ENCODE measurements around the gene IMPG1.
"Not testable (repeated sequence)": the region's sequence is repeated elsewhere in the genome, so short reads cannot be mapped to it uniquely, and the experiment has no call there.

The IMPG1 gene

DNA sequence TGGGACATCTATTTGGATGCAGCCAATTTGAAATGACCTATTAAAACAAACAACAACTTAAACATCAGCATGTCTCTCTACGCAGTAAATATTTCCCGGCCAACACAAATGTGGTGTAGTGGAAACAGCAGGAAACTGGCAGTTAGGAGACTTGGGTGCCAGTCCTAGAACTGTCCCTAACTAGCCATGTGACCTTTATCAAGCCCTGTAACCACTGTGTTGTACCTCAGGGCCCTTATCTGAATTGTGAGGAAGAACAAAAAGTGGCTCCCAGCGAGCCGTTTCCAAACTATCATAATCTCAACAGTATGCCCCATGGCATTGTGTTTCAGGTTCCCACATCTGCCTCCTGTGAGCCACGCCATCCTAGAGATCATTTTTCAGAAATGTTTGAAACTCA is 124.5 kb downstream of the IMPG1 start:
- DNase-seq (ENCODE audit: low read depth, low spot score), result no peak

GRCh38 chr6:75946146-75946831 is 126.2 kb downstream of the IMPG1 start:
- DNase-seq (ENCODE audit: low read depth, low spot score), result no peak

- no peak for DNase-seq (ENCODE audit: low read depth, low spot score)
These were observed 129.1 kb downstream of the IMPG1 start for GRCh38 chr6:75943381-75943780.

DNA sequence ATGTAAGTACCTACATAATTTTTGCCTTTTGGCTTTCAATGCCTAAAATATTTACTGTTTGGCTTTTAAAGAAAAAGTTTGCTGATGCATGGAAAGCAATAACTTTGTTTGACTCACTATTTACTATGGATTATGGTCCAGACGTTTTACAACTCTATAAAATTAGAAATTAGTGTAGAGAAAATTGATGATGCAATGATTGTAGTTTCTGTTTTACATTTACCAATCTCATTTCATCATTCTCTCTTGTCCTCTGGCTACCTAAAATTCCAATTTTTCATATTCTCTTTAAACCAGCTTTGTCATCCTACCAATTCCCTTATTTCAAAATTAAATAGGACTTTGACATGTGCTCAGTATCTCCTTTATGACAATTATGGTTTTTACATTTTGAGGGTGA is 131.0 kb downstream of the IMPG1 start:
- no peak for DNase-seq (ENCODE audit: low read depth, low spot score)

- no peak for DNase-seq (ENCODE audit: low read depth, low spot score)
These were observed 131.9 kb downstream of the IMPG1 start for GRCh38 chr6:75940564-75940963.

DNA sequence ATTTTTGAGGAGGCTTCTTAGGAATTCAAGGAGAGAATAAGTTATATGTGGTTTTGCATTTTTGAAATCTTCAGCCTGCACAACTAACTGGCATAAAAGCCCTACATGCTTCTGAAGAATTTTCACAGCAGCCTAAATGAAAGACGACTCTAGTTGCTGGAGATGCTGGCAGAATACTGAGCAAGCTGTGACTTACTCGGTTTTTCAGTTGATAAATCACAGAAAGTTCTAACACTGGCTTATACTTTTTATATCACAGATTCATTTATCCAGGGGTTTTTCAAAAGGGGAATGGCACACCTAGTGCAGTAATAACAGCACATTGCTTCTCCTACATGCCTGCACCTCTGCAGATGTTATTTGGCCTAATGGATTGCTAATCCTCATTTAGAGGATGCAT is 134.6 kb downstream of the IMPG1 start:
- no peak for DNase-seq (ENCODE audit: low read depth, low spot score)

DNA sequence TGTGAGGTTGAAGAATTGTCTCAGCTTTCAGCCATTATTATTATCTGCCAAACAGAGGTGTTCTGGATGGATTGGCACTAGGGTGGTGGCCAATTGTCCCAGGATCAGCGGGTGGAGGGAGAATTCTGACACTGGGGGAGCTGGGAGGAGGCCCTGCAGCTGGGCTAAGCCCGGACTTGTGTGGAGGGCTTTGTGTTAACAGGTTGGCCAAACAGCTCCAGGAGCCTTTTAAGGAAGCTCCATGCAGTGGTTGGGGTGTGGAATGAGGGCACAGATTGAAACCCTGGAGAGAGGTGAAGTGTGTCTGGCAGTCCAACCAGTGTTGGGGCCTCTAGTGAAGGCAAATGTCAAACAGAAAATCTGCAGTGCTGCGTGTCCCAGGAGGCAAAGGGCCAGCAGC is 135.8 kb downstream of the IMPG1 start:
- DNase-seq (ENCODE audit: low read depth, low spot score), result no peak

DNA sequence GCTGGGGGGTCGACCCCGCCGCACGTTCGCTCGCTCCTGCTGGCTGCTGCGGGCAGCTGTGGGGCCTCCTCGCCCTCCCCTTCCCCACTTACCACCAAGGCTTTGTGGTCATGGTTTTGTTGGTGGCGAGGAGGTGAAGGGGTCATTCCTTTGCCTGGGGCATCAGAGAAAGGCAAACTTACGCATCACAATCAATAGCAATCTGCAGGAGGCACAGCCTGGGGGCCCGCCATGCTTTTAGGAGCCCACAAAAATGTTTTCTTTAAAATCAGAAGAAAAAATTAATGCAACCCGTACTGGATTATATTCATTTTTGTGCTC is 137.0 kb downstream of the IMPG1 start:
- no peak for DNase-seq (ENCODE audit: low read depth, low spot score)

GRCh38 chr6:75934643-75935472 is 137.6 kb downstream of the IMPG1 start:
- DNase-seq (ENCODE audit: low read depth, low spot score), result peak; percentile 44

- DNase-seq (ENCODE audit: low read depth, low spot score), result no peak
These were observed 139.0 kb downstream of the IMPG1 start for GRCh38 chr6:75933387-75933975.

DNA sequence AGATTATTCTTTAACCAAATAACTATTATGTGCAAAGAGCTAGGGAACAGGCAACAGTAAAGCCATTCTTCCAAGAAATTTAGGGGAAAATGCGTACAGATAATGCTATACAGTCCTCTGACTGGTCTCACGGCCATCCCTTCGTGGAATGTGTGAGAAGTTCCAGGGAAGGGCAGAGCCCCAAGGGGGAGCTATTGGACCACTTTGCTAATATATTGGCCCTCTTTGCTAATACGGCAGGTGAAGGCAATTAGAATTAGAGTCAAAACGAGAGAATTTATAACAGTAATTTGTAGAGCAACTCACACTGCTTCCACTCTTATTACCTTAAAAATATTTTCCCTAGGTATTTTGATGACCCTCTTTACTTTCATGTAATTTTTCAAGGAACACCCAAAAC is 140.4 kb downstream of the IMPG1 start:
- no peak for DNase-seq (ENCODE audit: low read depth, low spot score)

DNA sequence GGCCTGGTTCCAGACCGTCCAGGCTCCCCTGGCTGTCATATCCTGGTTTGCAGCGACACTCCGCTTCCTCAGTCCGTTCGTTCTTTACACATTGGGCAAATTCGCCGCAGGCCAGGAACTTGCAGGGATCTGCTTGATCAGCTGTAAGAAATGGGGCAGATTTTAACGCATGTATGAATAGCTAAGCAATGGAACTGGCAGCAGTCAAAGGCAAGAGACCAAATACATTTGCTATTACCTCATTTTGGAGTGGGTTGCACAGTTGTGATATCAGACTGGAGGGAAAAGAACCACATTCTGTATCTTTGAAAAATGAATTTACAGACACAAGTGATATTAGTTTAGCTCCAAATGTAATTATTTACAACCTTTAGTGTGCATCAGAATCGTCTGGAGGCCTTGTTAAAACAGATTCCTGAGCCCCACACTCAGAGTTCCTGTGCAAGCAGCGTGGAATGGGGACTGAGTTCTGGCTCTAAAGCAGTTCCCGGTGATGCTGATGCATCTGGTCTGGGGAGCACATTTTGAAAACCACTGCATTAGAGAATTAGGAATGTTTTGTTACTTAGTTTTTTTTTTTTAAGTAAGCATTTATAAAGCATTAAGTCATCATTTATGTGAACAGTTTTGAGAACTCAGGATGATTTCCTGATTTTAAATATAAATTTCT is 141.3 kb downstream of the IMPG1 start:
- DNase-seq (ENCODE audit: low read depth, low spot score), result no peak

DNA sequence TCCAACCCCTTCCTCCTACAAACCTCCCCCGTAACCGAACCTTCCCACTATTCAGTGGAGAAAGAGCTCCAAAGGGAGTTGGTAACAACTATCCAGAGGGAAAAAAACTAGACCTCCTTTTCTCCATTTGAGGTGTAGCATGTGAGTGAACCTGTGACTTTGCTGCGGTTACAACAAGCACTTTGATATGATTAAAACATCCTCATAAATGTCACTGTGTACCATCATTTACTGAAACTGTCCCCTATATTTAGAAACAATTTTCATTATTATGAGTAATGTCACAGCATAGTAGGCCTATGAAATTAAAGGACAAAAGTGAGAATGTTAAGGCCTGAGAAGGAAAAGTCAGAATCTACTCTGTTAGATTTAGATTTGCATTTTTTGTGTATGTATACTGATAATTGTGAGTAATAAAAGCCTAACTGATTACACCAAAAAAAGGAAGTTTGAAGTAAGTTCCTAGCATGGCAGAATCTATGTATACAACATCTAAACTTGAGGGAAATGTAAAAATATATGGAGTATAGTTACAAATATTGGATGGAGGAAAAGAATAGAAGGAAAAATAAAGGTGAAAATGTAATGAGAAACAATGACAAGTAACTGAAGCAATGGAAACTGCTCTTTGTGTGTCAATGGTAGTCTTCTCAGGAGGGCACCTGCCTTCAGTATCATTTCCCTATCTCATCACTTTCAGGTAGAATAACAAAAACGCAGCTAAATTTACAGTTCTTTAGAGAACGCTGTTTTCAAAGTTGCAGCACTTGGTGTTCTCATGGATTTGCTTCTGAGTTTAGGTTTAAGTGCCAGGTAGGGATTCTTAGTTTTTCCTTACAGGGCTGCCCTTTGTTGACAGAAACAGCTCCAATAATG is 145.9 kb downstream of the IMPG1 start:
- DNase-seq (ENCODE audit: low read depth, low spot score), result no peak

DNA sequence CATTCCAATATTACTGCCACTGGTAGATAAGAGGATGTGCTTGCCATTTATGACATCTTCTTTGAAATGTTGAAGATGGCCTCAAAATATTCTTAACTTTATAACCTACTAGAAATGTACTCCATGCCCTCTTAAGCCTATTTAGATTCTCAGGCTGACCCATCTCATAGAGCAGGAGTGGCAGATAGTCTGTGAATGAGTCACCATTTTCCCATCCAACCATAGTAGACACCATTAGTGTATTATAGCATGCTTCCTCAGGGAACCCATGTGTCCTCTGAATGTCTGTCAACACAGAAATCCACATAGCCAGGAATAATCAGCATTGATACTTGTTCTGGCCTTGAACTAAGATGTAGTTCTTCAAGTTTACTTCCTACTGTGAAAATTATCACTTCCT is 150.2 kb downstream of the IMPG1 start:
- DNase-seq (ENCODE audit: low read depth, low spot score), result no peak

- no peak for DNase-seq (ENCODE audit: low read depth, low spot score)
These were observed 159.4 kb downstream of the IMPG1 start for GRCh38 chr6:75913040-75913439.

GRCh38 chr6:75907444-75907843 is 165.0 kb downstream of the IMPG1 start:
- no peak for DNase-seq (ENCODE audit: low read depth, low spot score)

GRCh38 chr6:75906871-75907270 is 165.6 kb downstream of the IMPG1 start:
- DNase-seq (ENCODE audit: low read depth, low spot score), result no peak

DNA sequence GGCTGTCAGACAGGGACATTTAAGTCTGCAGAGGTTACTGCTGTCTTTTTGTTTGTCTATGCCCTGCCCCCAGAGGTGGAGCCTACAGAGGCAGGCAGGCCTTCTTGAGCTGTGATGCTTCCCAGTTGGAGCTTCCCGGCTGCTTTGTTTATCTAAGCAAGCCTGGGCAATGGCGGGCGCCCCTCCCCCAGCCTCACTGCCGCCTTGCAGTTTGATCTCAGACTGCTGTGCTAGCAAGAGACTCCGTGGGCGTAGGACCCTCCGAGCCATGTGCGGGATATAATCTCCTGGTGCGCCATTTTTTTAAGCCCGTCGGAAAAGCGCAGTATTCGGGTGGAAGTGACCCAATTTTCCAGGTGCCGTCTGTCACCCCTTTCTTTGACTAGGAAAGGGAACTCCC is 167.3 kb downstream of the IMPG1 start:
- not testable (repeated sequence) for DNase-seq (ENCODE audit: low read depth, low spot score)

DNA sequence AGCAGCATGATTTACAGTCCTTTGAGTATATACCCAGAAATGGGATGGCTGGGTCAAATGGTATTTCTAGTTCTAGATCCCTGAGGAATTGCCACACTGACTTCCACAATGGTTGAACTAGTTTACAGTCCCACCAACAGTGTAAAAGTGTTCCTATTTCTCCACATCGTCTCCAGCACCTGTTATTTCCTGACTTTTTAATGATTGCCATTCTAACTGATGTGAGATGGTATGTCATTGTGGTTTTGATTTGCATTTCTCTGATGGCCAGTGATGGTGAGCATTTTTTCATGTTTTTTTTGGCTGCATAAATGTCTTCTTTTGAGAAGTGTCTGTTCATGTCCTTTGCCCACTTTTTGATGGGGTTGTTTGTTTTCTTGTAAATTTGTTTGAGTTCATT is 172.2 kb downstream of the IMPG1 start:
- DNase-seq (ENCODE audit: low read depth, low spot score), result not testable (repeated sequence)

GRCh38 chr6:75896526-75896925 is 175.9 kb downstream of the IMPG1 start:
- no peak for DNase-seq (ENCODE audit: low read depth, low spot score)

GRCh38 chr6:75893776-75894152 is 178.7 kb downstream of the IMPG1 start:
- no peak for DNase-seq (ENCODE audit: low read depth, low spot score)
